Measurements from ENCODE around the gene GAN. TPM values are rescaled to one million over a fixed set of nuclear protein-coding genes. Genes with fewer than 3 reads are reported as not detected.

Gene GAN
- total RNA-seq, 2 experiments from 2014 or later = 11.5 to 12.3 TPM

- no peak overlapping the region for H3K4me3 Mint-ChIP-seq
- CTCF ChIA-PET = interaction anchor here (1.0 kb wide), 1 partner anchor 292 kb away, joined by 3 read pairs; no protein-coding TSS in a partner anchor
These were observed 90.9 kb downstream of the GAN start for GRCh38 chr16:81405702-81406113.

GRCh38 chr16:81408409-81408950 is 93.7 kb downstream of the GAN start:
- H3K4me1 Mint-ChIP-seq (ENCODE audit: low read depth) = no peaks in the 10 kb centered on the region
- DNase-seq (no peak), ATAC-seq (no peak)
- no peaks in the 10 kb centered on the region for H3K36me3 Mint-ChIP-seq (ENCODE audit: low read depth)
- no peaks in the 10 kb centered on the region for H3K27me3 Mint-ChIP-seq
- H3K27ac Mint-ChIP-seq = no peak overlapping the region
- ChIA-PET POLR2A (no interaction called here), CTCF (no interaction called here)
- H3K4me3 Mint-ChIP-seq = no peak overlapping the region
- no peaks in the 10 kb centered on the region for H3K9me3 Mint-ChIP-seq
- TF ChIP-seq CTCF (IDR thresholded peaks at IDR 0.05) = no peak
- intact Hi-C loops (cut with micrococcal nuclease) = no loop called here

More at GRCh38 chr16:81405702-81406113, 90.9 kb downstream of the GAN start:
- no peaks in the 10 kb centered on the region for H3K36me3 Mint-ChIP-seq (ENCODE audit: low read depth)
- DNase-seq (no peak), ATAC-seq (no peak)
- POLR2A ChIA-PET = no interaction called here
- no peak overlapping the region for H3K27ac Mint-ChIP-seq
- no peaks in the 10 kb centered on the region for H3K4me1 Mint-ChIP-seq (ENCODE audit: low read depth)
- no peaks in the 10 kb centered on the region for H3K9me3 Mint-ChIP-seq
- TF ChIP-seq CTCF (IDR thresholded peaks at IDR 0.05) = no peak
- intact Hi-C loops (cut with micrococcal nuclease) = no loop called here
- peaks cover 3% of the 10 kb centered on the region for H3K27me3 Mint-ChIP-seq

GRCh38 chr16:81409016-81409556 is 94.3 kb downstream of the GAN start:
- ChIA-PET CTCF (no interaction called here), POLR2A (no interaction called here)
- H3K27ac Mint-ChIP-seq = no peak overlapping the region
- intact Hi-C loops (cut with micrococcal nuclease) = no loop called here
- no peak overlapping the region for H3K4me3 Mint-ChIP-seq
- no peaks in the 10 kb centered on the region for H3K4me1 Mint-ChIP-seq (ENCODE audit: low read depth)
- no peaks in the 10 kb centered on the region for H3K36me3 Mint-ChIP-seq (ENCODE audit: low read depth)
- no peak for TF ChIP-seq CTCF (IDR thresholded peaks at IDR 0.05)
- ATAC-seq = no peak
- no peaks in the 10 kb centered on the region for H3K9me3 Mint-ChIP-seq
- DNase-seq = no peak
- H3K27me3 Mint-ChIP-seq = no peaks in the 10 kb centered on the region

- ChIA-PET POLR2A (no interaction called here), CTCF (interaction anchor here (1.2 kb wide), 1 partner anchor 311 kb away, joined by 3 read pairs; no protein-coding TSS in a partner anchor)
- no peak for TF ChIP-seq CTCF (IDR thresholded peaks at IDR 0.05)
These were observed 96.0 kb downstream of the GAN start for GRCh38 chr16:81410643-81411293.

More at GRCh38 chr16:81410643-81411293, 96.0 kb downstream of the GAN start:
- Mint-ChIP-seq H3K4me3 (no peak overlapping the region), H3K36me3 (ENCODE audit: low read depth) (no peaks in the 10 kb centered on the region), H3K27ac (no peak overlapping the region), H3K27me3 (no peaks in the 10 kb centered on the region), H3K4me1 (ENCODE audit: low read depth) (no peaks in the 10 kb centered on the region), H3K9me3 (no peaks in the 10 kb centered on the region)
- intact Hi-C loops (cut with micrococcal nuclease) = no loop called here
- DNase-seq (no peak), ATAC-seq (no peak)
